Liver (tissue), 3 donors: Measurements from ENCODE around the gene AHDC1.
A peak's percentile ranks its signal among the peaks of the same experiment; 100 is the strongest.

ENCODE experiments used
- MAX ChIP-seq: IDR thresholded peaks from 2 replicates; pipeline ENCODE4 v1.6.1; 2016; ENCODE audit warnings: antibody characterized with exemption
- REST ChIP-seq: IDR thresholded peaks from 2 replicates; pipeline ENCODE4 v1.6.1; 2016; ENCODE audit warnings: antibody characterized with exemption, mild to moderate bottlenecking
- SP1 ChIP-seq: IDR thresholded peaks from 2 replicates; pipeline ENCODE4 v1.6.1; 2018; ENCODE audit warnings: antibody characterized with exemption, mild to moderate bottlenecking
- TF ChIP-seq, protein P1 (sequence below): fragments of 150-350 bp; IDR thresholded peaks from 2 replicates; pipeline ENCODE4 v1.5.1; 2017; ENCODE audit warnings: improper control_type of control experiment, low read depth, low read length; ENCODE audit not compliant: missing input control
- donor health status: healthy.
- donor health status: healthy.

DNA sequence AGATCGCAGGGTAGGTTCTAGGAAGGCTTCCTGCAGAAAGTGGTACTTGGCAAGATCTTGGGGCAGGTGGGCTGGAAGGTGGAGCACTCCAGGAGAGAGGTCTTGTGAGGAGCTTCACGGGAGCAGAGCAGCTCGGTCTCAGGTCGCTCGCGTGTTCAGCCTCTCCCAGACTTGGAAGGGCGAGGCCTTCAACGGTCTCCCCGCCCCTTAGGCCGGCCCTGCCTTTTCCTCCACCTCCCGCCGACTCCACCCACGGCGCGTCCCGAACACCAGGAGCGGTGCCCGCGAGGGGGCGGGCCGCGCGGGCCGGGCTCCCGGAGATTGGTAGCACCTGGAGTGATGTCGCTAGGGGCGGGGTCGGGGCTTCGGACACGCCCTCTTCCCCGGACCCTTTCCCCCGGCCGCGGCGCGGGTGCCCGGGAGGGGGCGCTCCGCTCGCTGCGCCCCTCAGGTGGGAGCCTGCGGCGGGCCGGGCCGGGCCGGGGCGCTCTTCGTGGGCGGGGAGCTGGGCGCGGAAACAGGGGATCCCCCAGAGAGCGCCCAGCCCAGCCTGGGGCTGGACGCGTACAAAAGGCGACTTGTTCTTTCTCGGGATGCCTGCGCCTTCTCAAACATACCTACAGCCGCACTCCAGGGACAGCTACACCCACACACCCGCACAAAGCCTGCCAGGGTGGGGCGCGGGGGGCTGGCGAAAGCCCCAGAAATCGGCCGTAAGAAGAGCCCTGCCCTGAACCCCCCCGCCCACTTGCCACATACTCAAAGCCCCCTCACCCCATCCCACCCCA, 35.5 kb downstream of the AHDC1 start:
- TF ChIP-seq REST = peak; percentile 40
- TF ChIP-seq SP1 = peak; percentile 77
- TF ChIP-seq, protein P1, sequence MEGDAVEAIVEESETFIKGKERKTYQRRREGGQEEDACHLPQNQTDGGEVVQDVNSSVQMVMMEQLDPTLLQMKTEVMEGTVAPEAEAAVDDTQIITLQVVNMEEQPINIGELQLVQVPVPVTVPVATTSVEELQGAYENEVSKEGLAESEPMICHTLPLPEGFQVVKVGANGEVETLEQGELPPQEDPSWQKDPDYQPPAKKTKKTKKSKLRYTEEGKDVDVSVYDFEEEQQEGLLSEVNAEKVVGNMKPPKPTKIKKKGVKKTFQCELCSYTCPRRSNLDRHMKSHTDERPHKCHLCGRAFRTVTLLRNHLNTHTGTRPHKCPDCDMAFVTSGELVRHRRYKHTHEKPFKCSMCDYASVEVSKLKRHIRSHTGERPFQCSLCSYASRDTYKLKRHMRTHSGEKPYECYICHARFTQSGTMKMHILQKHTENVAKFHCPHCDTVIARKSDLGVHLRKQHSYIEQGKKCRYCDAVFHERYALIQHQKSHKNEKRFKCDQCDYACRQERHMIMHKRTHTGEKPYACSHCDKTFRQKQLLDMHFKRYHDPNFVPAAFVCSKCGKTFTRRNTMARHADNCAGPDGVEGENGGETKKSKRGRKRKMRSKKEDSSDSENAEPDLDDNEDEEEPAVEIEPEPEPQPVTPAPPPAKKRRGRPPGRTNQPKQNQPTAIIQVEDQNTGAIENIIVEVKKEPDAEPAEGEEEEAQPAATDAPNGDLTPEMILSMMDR = peak; percentile 62
- no peak for TF ChIP-seq MAX
